Neutrophil (primary cell): ENCODE data around the gene RCE1.

Experiments
- H3K27ac ChIP-seq: fragments of 200-600 bp; sonication (generic); 2 replicates; pipeline ENCODE4 v1.5.1; 2016; ENCODE audit warnings: mild to moderate bottlenecking, moderate library complexity
- H3K27me3 ChIP-seq: fragments of 200-600 bp; sonication (generic); 2 replicates; pipeline ENCODE4 v1.6.0; 2016; ENCODE audit warnings: mild to moderate bottlenecking
- H3K36me3 ChIP-seq: fragments of 200-600 bp; sonication (generic); 2 replicates; pipeline ENCODE4 v1.5.1; 2017
- H3K4me1 ChIP-seq, 2 experiments: fragments of 200-600 bp in 1 of 2; sonication (generic) in 1 of 2; 1 replicate in 1 of 2; 2 replicates in 1 of 2; pipeline versions ENCODE4 v1.5.1 to v1.6.1; 2013 to 2016; ENCODE audit warnings: low read depth in 1 of 2, low read length in 1 of 2, mild to moderate bottlenecking in 1 of 2, moderate library complexity in 1 of 2; ENCODE audit not compliant: control insufficient read depth in 1 of 2, insufficient read depth in 1 of 2
- H3K4me3 ChIP-seq, 2 experiments: fragments of 200-600 bp in 1 of 2; sonication (generic) in 1 of 2; 1 replicate in 1 of 2; 2 replicates in 1 of 2; pipeline ENCODE4 v1.5.1; 2013 to 2016; ENCODE audit warnings: low read depth in 1 of 2, low read length in 1 of 2, mild to moderate bottlenecking in 1 of 2, moderate library complexity in 1 of 2
- H3K9me3 ChIP-seq: fragments of 200-600 bp; sonication (generic); 2 replicates; pipeline ENCODE4 v1.5.1; 2016
- TF ChIP-seq, protein P1 (sequence below): fragments of 200-600 bp; sonication (generic); IDR thresholded peaks from 2 replicates; pipeline ENCODE4 v1.5.1; 2016; ENCODE audit warnings: antibody characterized with exemption

Gene RCE1

DNA sequence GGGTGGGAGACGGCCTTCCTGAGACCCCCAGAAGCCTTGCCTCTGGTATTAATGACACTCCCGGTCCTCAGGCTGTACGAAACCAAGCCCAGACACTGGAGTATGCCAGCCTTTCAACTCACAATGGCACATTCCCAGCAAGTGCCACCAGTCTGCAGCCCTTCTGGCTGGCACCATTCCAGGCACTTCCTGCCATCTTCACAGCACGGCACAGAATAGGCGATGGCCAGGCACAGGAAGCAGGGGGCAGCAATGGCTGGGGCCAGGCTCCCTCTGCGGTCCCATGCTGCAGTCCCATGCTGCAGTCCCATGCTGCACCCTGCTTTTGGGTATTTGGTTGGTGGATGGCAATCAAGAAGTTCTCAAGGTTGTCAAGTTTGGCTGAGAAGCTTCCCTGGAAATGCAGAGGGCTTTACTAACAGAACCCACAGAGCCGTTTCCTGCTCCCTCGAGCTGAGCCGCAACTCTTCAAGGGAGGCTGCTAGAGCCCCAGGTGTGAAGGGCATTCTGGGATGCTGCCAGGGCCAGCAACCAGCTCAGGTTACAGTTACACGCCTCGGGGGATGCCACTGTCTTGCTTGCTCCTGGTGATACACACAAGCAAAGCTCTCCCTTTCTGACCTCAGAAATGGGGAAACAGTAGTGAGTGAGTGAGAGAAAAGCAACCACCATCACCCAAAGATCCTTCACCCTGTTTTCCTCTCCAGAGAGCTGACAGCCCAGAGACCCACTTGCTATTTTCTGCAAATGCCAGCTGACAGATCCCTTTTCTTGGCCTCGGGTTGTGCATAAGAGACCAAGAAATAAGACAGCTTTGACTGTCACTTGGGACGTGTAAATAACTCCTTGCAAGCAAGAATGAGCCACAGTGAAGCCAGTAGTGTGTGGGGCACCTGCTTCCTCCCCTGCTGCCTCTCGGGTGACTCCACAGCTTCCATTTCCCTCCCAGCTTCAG, 37.5 kb downstream of the RCE1 start:
- Histone ChIP-seq H3K4me1 (no peaks in the 10 kb centered on the region), H3K4me3 (no peak overlapping the region), H3K9me3 (no peaks in the 10 kb centered on the region), H3K36me3 (no peaks in the 10 kb centered on the region), H3K27ac (no peak overlapping the region), H3K27me3 (peaks cover 15% of the 10 kb centered on the region)
- TF ChIP-seq, protein P1, sequence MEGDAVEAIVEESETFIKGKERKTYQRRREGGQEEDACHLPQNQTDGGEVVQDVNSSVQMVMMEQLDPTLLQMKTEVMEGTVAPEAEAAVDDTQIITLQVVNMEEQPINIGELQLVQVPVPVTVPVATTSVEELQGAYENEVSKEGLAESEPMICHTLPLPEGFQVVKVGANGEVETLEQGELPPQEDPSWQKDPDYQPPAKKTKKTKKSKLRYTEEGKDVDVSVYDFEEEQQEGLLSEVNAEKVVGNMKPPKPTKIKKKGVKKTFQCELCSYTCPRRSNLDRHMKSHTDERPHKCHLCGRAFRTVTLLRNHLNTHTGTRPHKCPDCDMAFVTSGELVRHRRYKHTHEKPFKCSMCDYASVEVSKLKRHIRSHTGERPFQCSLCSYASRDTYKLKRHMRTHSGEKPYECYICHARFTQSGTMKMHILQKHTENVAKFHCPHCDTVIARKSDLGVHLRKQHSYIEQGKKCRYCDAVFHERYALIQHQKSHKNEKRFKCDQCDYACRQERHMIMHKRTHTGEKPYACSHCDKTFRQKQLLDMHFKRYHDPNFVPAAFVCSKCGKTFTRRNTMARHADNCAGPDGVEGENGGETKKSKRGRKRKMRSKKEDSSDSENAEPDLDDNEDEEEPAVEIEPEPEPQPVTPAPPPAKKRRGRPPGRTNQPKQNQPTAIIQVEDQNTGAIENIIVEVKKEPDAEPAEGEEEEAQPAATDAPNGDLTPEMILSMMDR: no peak

DNA sequence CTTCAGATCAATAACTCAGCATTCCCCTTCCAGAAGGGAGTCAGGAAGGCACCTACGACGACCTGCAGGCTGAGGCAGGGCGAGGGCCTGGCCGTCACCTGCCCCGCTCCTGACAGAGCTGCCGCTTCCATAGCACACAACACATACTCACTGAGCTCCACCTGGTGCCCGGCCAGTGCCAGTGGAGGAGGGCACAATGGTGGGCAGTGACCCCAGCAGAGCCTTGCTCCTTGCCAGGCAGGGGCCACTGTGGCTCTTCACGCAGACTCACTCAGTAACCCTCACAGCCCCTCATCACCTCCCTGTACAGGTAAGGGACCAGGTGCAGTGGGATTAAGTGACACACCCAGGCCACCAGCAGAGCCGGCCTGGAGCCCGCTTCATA, 38.2 kb downstream of the RCE1 start:
- Histone ChIP-seq H3K4me3 (no peak overlapping the region), H3K27me3 (peaks cover 20% of the 10 kb centered on the region), H3K27ac (no peak overlapping the region), H3K36me3 (no peaks in the 10 kb centered on the region), H3K4me1 (no peaks in the 10 kb centered on the region), H3K9me3 (no peaks in the 10 kb centered on the region)
- TF ChIP-seq, protein P1: no peak

DNA sequence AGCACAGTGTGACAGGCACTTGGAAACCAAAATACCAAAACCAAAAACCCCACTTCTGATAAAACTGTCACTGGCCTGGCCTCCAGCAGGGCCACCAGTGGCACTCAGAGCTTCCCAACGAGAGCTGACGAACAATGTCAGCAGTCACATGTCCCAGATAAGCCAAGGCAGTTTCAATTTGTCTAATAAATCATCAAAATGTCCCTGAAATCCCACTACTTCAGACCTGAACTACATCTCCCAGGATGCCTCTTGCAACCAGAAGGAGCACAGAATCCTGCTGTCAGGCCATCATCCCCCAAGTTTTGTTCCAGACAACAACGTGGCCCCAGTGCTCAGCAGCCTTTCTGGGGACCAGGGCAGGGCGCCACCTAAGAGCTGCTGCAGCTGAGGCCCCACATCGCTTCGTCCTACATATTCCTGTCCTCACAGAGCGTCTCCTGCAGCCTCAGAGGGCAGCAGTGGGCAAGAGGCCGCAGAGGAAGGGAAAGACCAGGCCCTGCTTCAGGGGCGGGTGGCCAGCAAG, 38.7 kb downstream of the RCE1 start:
- no peaks in the 10 kb centered on the region for H3K36me3 ChIP-seq
- H3K27me3 ChIP-seq: peaks cover 16% of the 10 kb centered on the region
- TF ChIP-seq, protein P1: no peak
- no peak overlapping the region for H3K4me3 ChIP-seq
- no peaks in the 10 kb centered on the region for H3K9me3 ChIP-seq
- no peak overlapping the region for H3K27ac ChIP-seq
- H3K4me1 ChIP-seq: no peaks in the 10 kb centered on the region

DNA sequence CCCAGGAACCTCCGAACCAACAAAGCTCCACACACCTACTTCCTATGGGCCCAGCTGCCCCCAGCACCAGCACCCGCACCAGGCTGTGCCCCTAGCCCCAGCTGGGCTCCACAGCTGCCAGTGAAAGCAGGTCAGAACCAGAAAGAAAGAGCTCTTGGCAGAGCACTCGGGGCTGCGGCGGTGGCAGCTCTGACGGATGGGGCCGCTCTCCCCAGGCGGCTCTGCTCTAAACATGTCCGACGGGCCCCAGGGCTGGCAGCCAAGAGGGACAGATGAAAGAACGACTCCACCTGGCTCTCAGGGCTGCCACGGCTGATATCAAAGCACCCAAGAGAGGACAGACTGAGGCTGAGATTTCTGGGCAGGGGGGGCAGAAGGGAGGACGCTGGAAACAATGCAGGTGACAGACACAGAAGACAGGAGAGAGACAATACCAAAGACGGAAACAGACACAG, 39.3 kb downstream of the RCE1 start:
- no peaks in the 10 kb centered on the region for H3K4me1 ChIP-seq
- no peaks in the 10 kb centered on the region for H3K9me3 ChIP-seq
- H3K4me3 ChIP-seq: no peak overlapping the region
- TF ChIP-seq, protein P1: no peak
- peaks cover 16% of the 10 kb centered on the region for H3K27me3 ChIP-seq
- no peak overlapping the region for H3K27ac ChIP-seq
- H3K36me3 ChIP-seq: no peaks in the 10 kb centered on the region

DNA sequence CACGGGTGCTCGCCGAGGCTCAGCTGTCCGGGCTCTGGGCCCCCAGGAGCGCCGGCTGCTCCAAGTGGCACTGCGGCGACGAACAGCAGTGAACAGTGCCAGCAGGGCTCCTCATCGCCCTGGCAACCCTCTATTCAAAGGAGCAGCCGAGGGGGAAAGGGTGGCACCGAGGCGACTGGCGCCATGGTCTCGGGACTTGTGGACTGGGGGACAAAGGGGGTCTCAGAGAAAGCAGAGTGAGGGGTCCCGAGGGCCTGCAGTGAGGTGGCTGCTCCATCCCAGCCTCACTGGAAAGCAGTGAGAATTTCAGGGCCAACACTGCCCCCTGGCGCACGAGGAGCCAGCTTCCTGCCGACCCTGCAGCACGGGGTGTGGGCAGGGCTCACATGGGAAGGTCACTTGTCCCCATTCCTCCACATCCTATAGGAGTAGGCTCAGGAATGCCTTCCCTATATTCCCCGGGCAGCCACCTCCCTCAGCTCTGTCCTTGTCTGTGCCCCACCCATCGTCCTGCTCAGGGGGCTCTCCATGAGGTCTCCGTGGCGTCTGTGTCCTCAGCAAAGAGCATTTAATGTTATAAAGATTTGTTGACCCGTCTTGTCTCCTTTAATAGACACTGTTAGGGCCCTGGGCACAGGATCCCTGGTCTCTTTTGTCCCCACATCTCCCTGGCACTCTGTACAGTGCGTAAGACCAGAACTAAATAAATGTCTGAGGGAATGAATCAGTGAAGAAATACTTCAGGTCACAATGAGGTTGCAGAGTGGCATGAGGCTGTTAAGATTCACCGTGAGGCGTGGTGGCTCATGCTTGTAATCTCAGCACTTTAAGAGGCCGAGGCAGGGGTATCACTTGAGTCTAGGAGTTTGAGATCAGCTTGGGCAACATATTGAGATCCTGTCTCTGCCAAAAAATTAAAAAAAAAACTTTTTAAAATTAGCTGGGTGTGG, 40.0 kb downstream of the RCE1 start:
- Histone ChIP-seq H3K27ac (no peak overlapping the region), H3K4me1 (no peaks in the 10 kb centered on the region), H3K27me3 (peaks cover 16% of the 10 kb centered on the region), H3K9me3 (no peaks in the 10 kb centered on the region), H3K36me3 (no peaks in the 10 kb centered on the region), H3K4me3 (no peak overlapping the region)
- TF ChIP-seq, protein P1: peak; percentile 15
